Esophagus (tissue), 2 donors: Measurements from ENCODE around the gene TAL1. TPM values are rescaled to one million over a fixed set of nuclear protein-coding genes. Genes with fewer than 3 reads are reported as not detected.
"Not testable (repeated sequence)": the region's sequence is repeated elsewhere in the genome, so short reads cannot be mapped to it uniquely, and the experiment has no call there.

Experiments used
- H3K27ac ChIP-seq, 2 donors: one replicate each; pipeline ENCODE4 v1.5.1; 2013; ENCODE audit warnings: low read depth in 2 of 2, mild to moderate bottlenecking in 2 of 2, inconsistent platforms in 1 of 2, low read length in 1 of 2, moderate library complexity in 1 of 2
- H3K27me3 ChIP-seq, 2 donors: one replicate each; pipeline ENCODE4 v1.6.1; 2013; ENCODE audit warnings: low read length in 2 of 2, control low read depth in 1 of 2, mild to moderate bottlenecking in 1 of 2; ENCODE audit not compliant: insufficient read depth in 2 of 2, control insufficient read depth in 1 of 2
- H3K36me3 ChIP-seq, 2 donors: one replicate each; pipeline ENCODE4 v1.6.1; 2013; ENCODE audit warnings: low read length in 1 of 2; ENCODE audit not compliant: control insufficient read depth in 2 of 2, insufficient read depth in 2 of 2
- H3K4me1 ChIP-seq, 2 donors: one replicate each; pipeline ENCODE4 v1.6.1; 2013; ENCODE audit warnings: low read length in 1 of 2; ENCODE audit not compliant: control insufficient read depth in 2 of 2, insufficient read depth in 2 of 2
- H3K4me3 ChIP-seq, 2 donors: one replicate each; pipeline ENCODE4 v1.5.1; 2013; ENCODE audit warnings: low read length in 2 of 2, mild to moderate bottlenecking in 2 of 2, low read depth in 1 of 2, moderate library complexity in 1 of 2
- H3K9me3 ChIP-seq, 2 donors: one replicate each; pipeline ENCODE4 v1.6.1; 2013; ENCODE audit warnings: mild to moderate bottlenecking in 2 of 2, low read depth in 1 of 2, low read length in 1 of 2, moderate library complexity in 1 of 2; ENCODE audit not compliant: control insufficient read depth in 2 of 2, insufficient read depth in 1 of 2
- WGBS, 2 donors: extraction: QIAGEN DNeasy Blood & Tissue Kit; methylation state at CpG; one replicate each; pipeline ENCODE4 v1.1.7; 2013; 5-methylcytosine and 5-hydroxymethylcytosine counted together
- polyA plus RNA-seq, 2 donors: library from polyadenylated mRNA; stranded (reverse); fragments of 200-250 nt; gene quantifications; one replicate each; pipeline ENCODE4 v1.2.3, GENCODE V29; 2013
- donor health status: healthy with polysubstance abuse.
- donor health status: Bipolar disorder and iron deficiency.

The TAL1 gene
- polyA plus RNA-seq, 2 donors, result 0.82 to 1.1 TPM

DNA sequence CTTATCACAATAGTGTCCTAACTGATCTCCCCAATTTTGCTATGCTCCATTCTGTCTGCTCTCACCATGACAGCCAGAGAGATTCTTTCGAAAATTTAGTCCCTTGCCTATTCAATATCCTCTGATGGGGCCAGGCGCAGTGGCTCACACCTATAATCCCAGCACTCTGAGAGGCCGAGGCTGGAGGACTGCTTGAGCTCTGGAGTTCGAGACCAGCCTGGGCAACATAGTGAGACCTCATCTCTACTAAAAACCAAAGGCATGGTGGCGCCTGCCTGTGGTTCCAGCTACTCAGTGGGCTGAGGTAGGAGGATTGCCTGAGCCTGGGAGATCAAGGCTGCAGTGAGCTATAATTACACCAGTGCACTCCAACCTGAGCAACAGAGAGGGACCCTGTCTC lies 26.1 kb downstream of the TAL1 start:
- Histone ChIP-seq H3K9me3 (no peaks in the 10 kb centered on the region), H3K4me1 (no peaks in the 10 kb centered on the region), H3K27ac (no peak overlapping the region), H3K36me3 (no peaks in the 10 kb centered on the region), H3K27me3 (no peaks in the 10 kb centered on the region), H3K4me3 (no peak overlapping the region)
- 83 to 87% methylated on average over 5 of the region's 5 CpGs for WGBS, 2 donors

DNA sequence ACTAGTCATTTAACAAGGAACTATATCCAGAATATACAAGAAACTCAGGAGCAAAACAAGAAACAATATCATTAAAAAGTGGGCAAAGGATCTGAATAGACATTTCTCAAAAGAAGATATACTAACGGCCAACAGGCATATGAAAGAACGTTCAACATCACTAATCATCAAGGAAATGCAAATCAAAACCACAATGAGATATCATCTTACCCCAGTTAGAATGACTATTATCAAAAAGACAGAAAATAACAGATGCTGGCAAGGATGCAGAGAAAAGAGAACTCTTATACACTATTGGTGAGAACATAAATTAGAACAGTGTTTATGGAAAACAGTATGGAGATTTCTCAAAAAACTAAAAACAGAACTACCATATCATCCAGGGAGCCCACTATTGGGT lies 28.5 kb downstream of the TAL1 start:
- H3K9me3 ChIP-seq, H3K27ac ChIP-seq, H3K36me3 ChIP-seq, H3K4me3 ChIP-seq, H3K27me3 ChIP-seq, H3K4me1 ChIP-seq: not testable (repeated sequence)
- WGBS, 2 donors, result 34 to 49% methylated on average over 2 of the region's 2 CpGs

DNA sequence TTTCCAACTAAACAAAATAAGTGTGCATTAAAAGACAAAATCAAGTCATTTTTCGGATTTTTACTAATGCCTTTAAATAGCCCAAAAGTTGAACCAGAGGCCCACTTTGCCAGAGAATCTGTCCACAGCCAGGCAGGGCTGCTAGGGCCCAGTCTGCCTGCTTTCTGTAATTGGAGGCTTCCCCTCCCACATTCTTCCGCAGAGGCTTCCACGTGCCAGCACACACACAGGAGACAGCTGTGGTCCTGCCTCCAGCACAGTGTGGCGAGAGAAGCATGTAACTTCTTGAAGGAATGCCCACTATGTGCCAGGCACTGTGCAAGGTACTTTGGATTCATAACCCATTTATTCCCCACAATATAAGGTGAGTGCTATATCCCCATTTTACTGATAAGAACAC lies 30.8 kb downstream of the TAL1 start:
- Histone ChIP-seq H3K27ac (no peak overlapping the region), H3K9me3 (no peaks in the 10 kb centered on the region), H3K4me1 (no peaks in the 10 kb centered on the region), H3K36me3 (no peaks in the 10 kb centered on the region), H3K4me3 (no peak overlapping the region), H3K27me3 (no peaks in the 10 kb centered on the region)
- WGBS, 2 donors, result 35% methylated on average over 4 of the region's 4 CpGs

DNA sequence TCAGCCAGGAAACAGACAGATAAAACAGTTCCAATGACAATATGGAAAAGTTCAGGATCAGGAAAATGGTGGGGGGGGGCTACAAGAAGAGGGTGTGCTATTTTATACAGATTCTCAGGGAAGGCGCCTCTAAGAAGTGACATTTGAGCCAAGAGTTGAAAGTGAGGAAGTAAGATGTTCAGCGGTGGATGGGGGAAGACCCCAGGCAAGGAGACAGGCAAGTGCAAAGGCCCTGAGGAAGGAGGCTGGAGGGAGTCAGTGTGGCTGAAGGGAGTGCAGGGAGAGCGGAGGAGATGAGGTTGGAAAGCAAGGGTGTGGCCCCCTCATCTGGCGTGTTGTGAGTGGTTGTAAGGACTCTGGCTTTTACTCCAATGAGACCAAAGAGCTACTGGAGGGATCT lies 33.8 kb downstream of the TAL1 start:
- Histone ChIP-seq H3K27ac (no peak overlapping the region), H3K9me3 (no peaks in the 10 kb centered on the region), H3K36me3 (no peaks in the 10 kb centered on the region), H3K4me3 (no peak overlapping the region), H3K4me1 (no peaks in the 10 kb centered on the region), H3K27me3 (no peaks in the 10 kb centered on the region)
- 82 to 84% methylated on average over 4 of the region's 4 CpGs for WGBS, 2 donors

DNA sequence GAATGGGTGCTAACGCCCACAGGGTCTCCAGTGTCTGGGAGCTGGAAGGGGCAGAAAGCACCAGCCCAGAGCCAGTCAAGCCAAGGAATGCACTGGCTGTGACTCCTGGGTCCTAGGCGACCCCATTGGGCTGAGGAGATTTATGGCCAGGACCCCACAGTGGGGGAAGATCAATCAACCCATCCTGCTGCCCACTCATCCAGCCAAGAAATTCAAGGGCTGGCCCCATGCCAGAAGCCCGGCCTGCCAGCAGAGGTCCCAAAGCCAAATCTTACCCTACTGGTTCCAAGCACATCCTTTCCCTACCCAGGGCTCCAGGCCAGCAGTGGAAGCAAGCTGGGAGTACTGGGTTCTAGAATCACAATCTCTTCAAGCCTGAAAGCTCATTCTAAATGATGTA lies 35.4 kb downstream of the TAL1 start:
- Histone ChIP-seq H3K27me3 (no peaks in the 10 kb centered on the region), H3K4me1 (peaks cover 2 to 5% of the 10 kb centered on the region in 2 donors), H3K4me3 (no peak overlapping the region), H3K36me3 (no peaks in the 10 kb centered on the region), H3K27ac (no peak overlapping the region), H3K9me3 (no peaks in the 10 kb centered on the region)
- 50 to 51% methylated on average over 3 of the region's 3 CpGs for WGBS, 2 donors

DNA sequence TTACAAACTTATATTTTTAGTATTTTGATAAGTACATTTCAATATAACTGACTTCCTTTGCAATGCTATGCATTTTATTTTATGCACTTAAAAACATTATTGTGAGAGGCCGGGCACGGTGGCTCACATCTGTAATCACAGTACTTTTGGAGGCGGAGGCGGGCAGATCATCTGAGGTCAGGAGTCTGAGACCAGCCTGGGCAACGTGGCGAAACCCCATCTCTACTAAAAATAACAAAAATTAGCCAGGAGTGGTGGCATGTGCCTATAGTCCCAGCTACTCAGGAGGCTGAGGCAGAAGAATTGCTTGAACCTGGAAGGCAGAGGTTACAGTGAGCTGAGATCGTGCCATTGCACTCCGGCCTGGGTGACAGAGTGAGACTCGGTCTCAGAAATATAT lies 36.0 kb downstream of the TAL1 start:
- H3K4me3 ChIP-seq, H3K36me3 ChIP-seq, H3K27me3 ChIP-seq, H3K4me1 ChIP-seq, H3K9me3 ChIP-seq, H3K27ac ChIP-seq: not testable (repeated sequence)
- WGBS, 2 donors, result 88 to 90% methylated on average over 9 of the region's 9 CpGs

DNA sequence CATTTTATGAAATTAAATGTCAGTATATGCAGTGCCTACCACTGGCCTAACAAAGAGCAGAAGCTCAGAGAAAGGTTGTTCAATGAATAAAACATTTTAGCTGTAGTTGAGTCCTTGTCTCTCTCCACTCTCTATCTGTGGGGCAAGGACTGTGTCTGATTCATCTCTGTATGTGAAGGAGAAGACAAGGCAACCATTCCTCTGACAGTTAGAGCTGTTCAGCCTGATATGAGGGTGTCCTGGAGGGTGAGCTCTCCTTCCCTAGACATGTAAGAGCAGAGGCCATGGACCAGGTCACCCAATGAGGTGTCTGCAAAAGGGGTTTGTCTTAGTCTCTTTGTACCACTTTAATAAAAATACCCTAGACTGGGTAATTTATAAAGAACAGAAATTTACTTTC lies 37.7 kb downstream of the TAL1 start:
- H3K27me3 ChIP-seq, result no peaks in the 10 kb centered on the region
- no peak overlapping the region for H3K4me3 ChIP-seq
- H3K9me3 ChIP-seq, result no peaks in the 10 kb centered on the region

DNA sequence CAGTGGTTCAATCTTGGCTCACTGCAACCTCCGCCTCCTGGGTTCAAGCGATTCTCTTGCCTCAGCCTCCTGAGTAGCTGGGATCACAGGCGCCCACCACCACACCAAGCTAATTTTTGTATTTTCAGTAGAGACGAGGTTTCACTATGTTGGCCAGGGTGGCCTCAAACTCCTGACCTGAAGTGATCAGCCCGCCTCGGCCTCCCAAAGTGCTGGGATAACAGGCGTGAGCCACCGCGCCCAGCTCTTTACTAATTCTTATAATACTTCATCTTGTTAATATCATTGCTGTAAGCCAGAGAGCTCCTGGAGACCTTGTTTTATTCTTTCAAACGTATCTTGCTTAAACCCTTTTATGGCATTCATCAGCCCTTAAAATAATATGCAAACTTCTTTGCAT lies 38.5 kb downstream of the TAL1 start:
- H3K27ac ChIP-seq, H3K36me3 ChIP-seq, H3K27me3 ChIP-seq, H3K4me3 ChIP-seq, H3K9me3 ChIP-seq: not testable (repeated sequence)
- peaks cover 2 to 17% of the 10 kb centered on the region in 2 donors for H3K4me1 ChIP-seq
- 84 to 88% methylated on average over 10 of the region's 10 CpGs for WGBS, 2 donors

More for the DNA sequence above, 37.7 kb downstream of the TAL1 start:
- Histone ChIP-seq H3K36me3 (no peaks in the 10 kb centered on the region), H3K27ac (no peak overlapping the region), H3K4me1 (peaks cover 2 to 17% of the 10 kb centered on the region in 2 donors)

DNA sequence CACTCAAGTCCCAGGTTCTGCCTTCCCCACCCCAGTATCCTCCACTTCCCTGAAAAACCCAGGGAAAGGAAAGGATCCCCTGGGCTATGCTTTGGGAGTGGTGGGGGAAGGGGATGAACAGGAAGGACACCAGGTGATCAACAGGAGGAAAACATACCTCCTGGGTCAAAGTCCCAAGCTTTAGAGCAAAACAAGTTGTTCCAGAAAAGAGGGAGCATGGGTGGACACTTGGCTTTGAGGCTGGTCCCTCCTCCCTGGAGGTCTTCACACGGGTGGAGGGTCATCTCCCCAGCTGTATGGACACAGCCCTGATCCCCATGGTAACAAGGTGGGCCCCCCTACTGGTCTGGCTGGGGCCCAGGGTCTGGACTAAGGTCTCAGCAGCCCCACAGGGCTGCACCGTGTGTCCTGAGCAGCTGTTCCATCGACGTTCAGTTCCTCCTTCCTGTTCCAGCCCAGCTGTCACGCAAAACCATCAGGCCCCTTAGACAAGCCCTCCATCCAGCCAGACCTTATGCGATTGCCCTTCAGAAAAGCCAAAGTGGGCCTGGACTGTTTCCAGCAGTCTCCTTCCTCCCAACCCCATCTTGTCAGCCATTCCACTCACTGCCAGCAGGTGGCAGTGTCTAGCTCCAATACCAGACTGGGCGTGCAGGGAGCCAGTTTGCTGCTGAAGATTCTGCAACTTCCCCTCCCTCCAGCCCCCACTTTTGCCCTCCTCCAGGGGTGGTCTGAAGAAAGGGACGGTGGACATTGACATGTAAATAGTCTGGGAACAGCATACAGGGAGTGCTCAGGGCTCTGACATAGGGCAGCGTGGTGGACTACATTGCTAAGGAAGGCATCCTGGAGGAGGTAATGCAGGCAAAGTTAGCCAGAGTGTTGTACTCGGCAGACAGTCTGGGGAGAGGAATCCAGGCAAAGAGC lies 39.3 kb downstream of the TAL1 start:
- H3K27ac ChIP-seq, result peak overlapping the region in 1 of 2 donors; percentile 56
- H3K4me1 ChIP-seq, result peaks cover 2 to 17% of the 10 kb centered on the region in 2 donors
- H3K9me3 ChIP-seq, result no peaks in the 10 kb centered on the region
- no peak overlapping the region for H3K4me3 ChIP-seq
- H3K36me3 ChIP-seq, result no peaks in the 10 kb centered on the region
- whole genome bisulfite sequencing, 2 donors, result 13 to 16% methylated on average over 10 of the region's 10 CpGs
- H3K27me3 ChIP-seq, result no peaks in the 10 kb centered on the region

DNA sequence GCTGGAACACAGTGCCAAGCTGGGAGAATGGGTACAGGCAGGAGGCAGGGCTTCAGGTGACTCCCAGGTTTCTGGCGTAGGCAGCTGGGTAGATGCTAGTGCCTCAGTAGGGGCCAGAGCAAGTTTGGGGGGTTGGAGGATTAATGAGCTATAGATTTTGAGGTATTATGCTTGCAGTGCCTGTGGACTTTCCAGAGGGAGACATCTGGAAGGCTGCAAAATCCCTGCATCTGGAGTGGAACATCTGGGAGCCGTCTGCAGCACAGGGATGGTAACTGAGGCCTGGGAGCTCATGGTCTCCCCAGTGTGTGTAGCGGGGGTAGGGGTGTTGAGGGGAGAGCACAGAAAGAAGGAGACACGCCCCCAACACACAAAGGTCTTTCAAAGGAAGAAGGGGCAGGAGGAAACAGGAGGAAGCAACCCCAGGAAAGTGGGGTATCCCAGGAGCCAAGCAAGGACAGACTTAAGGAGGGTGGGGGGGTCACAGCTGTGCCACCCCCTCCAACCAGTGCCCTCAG lies 40.0 kb downstream of the TAL1 start:
- Histone ChIP-seq H3K36me3 (no peaks in the 10 kb centered on the region), H3K27me3 (no peaks in the 10 kb centered on the region), H3K4me3 (no peak overlapping the region), H3K27ac (peak overlapping the region in 1 of 2 donors; percentile 56), H3K4me1 (peaks cover 2 to 23% of the 10 kb centered on the region in 2 donors), H3K9me3 (no peaks in the 10 kb centered on the region)
- WGBS, 2 donors, result 59 to 61% methylated on average over 4 of the region's 4 CpGs
